T-cell (primary cell): ENCODE measurements around the gene OR4B1. TPM values are rescaled to one million over a fixed set of nuclear protein-coding genes. Genes with fewer than 3 reads are reported as not detected.
A peak's percentile ranks its signal among the peaks of the same experiment; 100 is the strongest.
"Not testable (repeated sequence)": the region's sequence is repeated elsewhere in the genome, so short reads cannot be mapped to it uniquely, and the experiment has no call there.

Experiments
- ATAC-seq, 4 experiments: fragments of 200-7000 bp in 3 of 4; fragments of 150-1000 bp in 1 of 4; cut with Tn5 transposase; replicated peaks in 1 of 4; 1 replicate in 3 of 4; 2 replicates in 1 of 4; pipeline ENCODE4 v1.10.0; 2021; ENCODE audit warnings: moderate library complexity in 3 of 4, mild to moderate bottlenecking in 2 of 4, moderate number of reproducible peaks in 1 of 4
- CTCF ChIA-PET, 2 donors: fragments of 300-600 bp; sonication (Branson Sonifier 250); formaldehyde crosslinking; loops; one replicate each; lab custom pipeline; 2022; ENCODE audit warnings: antibody characterized with exemption in 2 of 2; lab: Charles Lee
- POLR2A ChIA-PET, 2 donors: fragments of 300-600 bp; sonication (Branson Sonifier 250); formaldehyde crosslinking; loops; one replicate each; lab custom pipeline; 2022; ENCODE audit warnings: antibody characterized with exemption in 2 of 2; lab: Charles Lee
- DNase-seq, 35 experiments: peaks; one replicate each; pipeline versions ENCODE4 v3.0.0 to v3.0.0-alpha.2; 2013 to 2023
- H3K27ac ChIP-seq: one replicate; pipeline ENCODE4 v1.5.1; 2013; ENCODE audit warnings: low read length
- H3K27me3 ChIP-seq, 2 experiments: replicated peaks in 1 of 2; 1 replicate in 1 of 2; 2 replicates in 1 of 2; pipeline versions ENCODE4 v1.6.1 to v1.7.0; 2013; ENCODE audit warnings: low read length in 1 of 2, mixed read lengths in 1 of 2; ENCODE audit not compliant: control insufficient read depth in 2 of 2, insufficient read depth in 2 of 2; ENCODE audit errors: extremely low read depth in 1 of 2
- H3K36me3 ChIP-seq, 2 donors: 1 replicate in 1 of 2; 2 replicates in 1 of 2; pipeline versions ENCODE4 v1.6.1 to v1.7.0; 2013; ENCODE audit warnings: low read length in 1 of 2; ENCODE audit not compliant: control insufficient read depth in 2 of 2, insufficient read depth in 1 of 2; ENCODE audit errors: extremely low read depth in 1 of 2
- H3K4me1 ChIP-seq, 2 experiments: 1 replicate in 1 of 2; 2 replicates in 1 of 2; pipeline versions ENCODE4 v1.6.1 to v1.7.0; 2013; ENCODE audit warnings: low read length in 2 of 2, mixed read lengths in 1 of 2; ENCODE audit not compliant: insufficient read depth in 2 of 2, control insufficient read depth in 1 of 2; ENCODE audit errors: extremely low read depth in 1 of 2
- H3K4me3 ChIP-seq, 2 donors: 1 replicate in 1 of 2; 2 replicates in 1 of 2; pipeline versions ENCODE4 v1.5.1 to v1.7.0; 2013; ENCODE audit warnings: mild to moderate bottlenecking in 2 of 2, low read length in 1 of 2, moderate library complexity in 1 of 2; ENCODE audit not compliant: control insufficient read depth in 1 of 2; ENCODE audit errors: extremely low read depth in 1 of 2
- H3K9me3 ChIP-seq: 2 replicates; pipeline ENCODE4 v1.7.0; 2013
- H3K27ac Mint-ChIP-seq, 2 donors: one replicate each; pipeline ENCODE4 v1.8.0; 2020 to 2021; ENCODE audit warnings: mild to moderate bottlenecking in 2 of 2, mixed read lengths in 2 of 2
- H3K27me3 Mint-ChIP-seq, 2 donors: one replicate each; pipeline ENCODE4 v1.8.0; 2021 to 2022; ENCODE audit warnings: mixed read lengths in 2 of 2
- H3K36me3 Mint-ChIP-seq: one replicate; pipeline ENCODE4 v1.8.0; 2021; ENCODE audit warnings: mixed read lengths
- H3K4me1 Mint-ChIP-seq, 3 donors: one replicate each; pipeline ENCODE4 v1.8.0; 2020 to 2022; ENCODE audit warnings: mixed read lengths in 3 of 3, mild to moderate bottlenecking in 1 of 3
- H3K4me3 Mint-ChIP-seq, 3 donors: one replicate each; pipeline ENCODE4 v1.8.0; 2020 to 2022; ENCODE audit warnings: mild to moderate bottlenecking in 3 of 3, mixed read lengths in 3 of 3, moderate library complexity in 3 of 3
- H3K9me3 Mint-ChIP-seq, 3 donors: one replicate each; pipeline ENCODE4 v1.8.0; 2020 to 2022; ENCODE audit warnings: mixed read lengths in 3 of 3
- WGBS: methylation state at CpG from one replicate; pipeline ENCODE4 v1.1.5; 2013; ENCODE audit warnings: missing lambda C conversion rate; ENCODE audit not compliant: insufficient coverage; 5-methylcytosine and 5-hydroxymethylcytosine counted together
- total RNA-seq, 35 experiments: library from RNA in 6 of 35; stranded (reverse) in 6 of 35; fragments of 120-200 nt in 1 of 35; gene quantifications; one replicate each; pipeline versions ENCODE4 v1.2.1 to v1.2.4 and lab custom pipeline; 2013 to 2026

OR4B1 gene
- total RNA-seq, 5 donors from 2014 or later (not counting 1 experiment from before 2014, with no cell fraction given), result not detected

- peak; percentile 10 to 73 (median 47) for DNase-seq
- Histone ChIP-seq H3K4me3 (no peak overlapping the region), H3K27ac (no peak overlapping the region), H3K36me3 (peaks cover 0 to 7% of the 10 kb centered on the region in 2 donors), H3K4me1 (peaks cover 0 to 17% of the 10 kb centered on the region in 2 experiments), H3K9me3 (no peaks in the 10 kb centered on the region), H3K27me3 (no peaks in the 10 kb centered on the region)
- ChIA-PET CTCF (interaction anchor here (0.6 to 1.0 kb wide), 4 partner anchors 24 to 1822 kb away, joined by 3 to 6 read pairs (median 3); no protein-coding TSS in a partner anchor), POLR2A (no interaction called here)
- Mint-ChIP-seq H3K27ac (peak overlapping the region in 1 of 2 donors; percentile 25), H3K27me3 (no peaks in the 10 kb centered on the region), H3K9me3 (no peaks in the 10 kb centered on the region), H3K4me3 (no peak overlapping the region), H3K36me3 (peaks cover 9% of the 10 kb centered on the region), H3K4me1 (peaks cover 27 to 50% (median 28%) of the 10 kb centered on the region in 3 donors)
- WGBS, result 46% methylated on average over 8 of the region's 14 CpGs
- ATAC-seq, result peak; percentile 51 to 75 (median 64)
Measured at GRCh38 chr11:48172818-48173609, 43.6 kb upstream of the OR4B1 start.

GRCh38 chr11:48177661-48178060, 38.9 kb upstream of the OR4B1 start:
- ChIA-PET CTCF (no interaction called here), POLR2A (no interaction called here)
- 90% methylated on average over 2 of the region's 4 CpGs for WGBS
- no peaks in the 10 kb centered on the region for H3K27me3 Mint-ChIP-seq
- no peak overlapping the region for H3K4me3 Mint-ChIP-seq
- Histone ChIP-seq H3K36me3 (no peaks in the 10 kb centered on the region), H3K9me3 (no peaks in the 10 kb centered on the region), H3K4me3 (no peak overlapping the region), H3K4me1 (peaks cover 0 to 10% of the 10 kb centered on the region in 2 experiments), H3K27ac (no peak overlapping the region), H3K27me3 (no peaks in the 10 kb centered on the region)
- DNase-seq (no peak), ATAC-seq (no peak)
- no peak overlapping the region for H3K27ac Mint-ChIP-seq
- H3K4me1 Mint-ChIP-seq, result peaks cover 2 to 20% (median 11%) of the 10 kb centered on the region in 3 donors
- H3K9me3 Mint-ChIP-seq, result no peaks in the 10 kb centered on the region
- H3K36me3 Mint-ChIP-seq, result no peaks in the 10 kb centered on the region

- Mint-ChIP-seq H3K27me3 (no peaks in the 10 kb centered on the region), H3K4me1 (peaks cover 0 to 3% (median under 1%) of the 10 kb centered on the region in 3 donors), H3K9me3 (no peaks in the 10 kb centered on the region), H3K4me3 (no peak overlapping the region), H3K36me3 (no peaks in the 10 kb centered on the region), H3K27ac (no peak overlapping the region)
- ATAC-seq, result no peak
- POLR2A ChIA-PET, result no interaction called here
- no peaks in the 10 kb centered on the region for H3K9me3 ChIP-seq
- H3K27ac ChIP-seq, result no peak overlapping the region
- H3K4me3 ChIP-seq, result no peak overlapping the region
- H3K4me1 ChIP-seq, result no peaks in the 10 kb centered on the region
- DNase-seq, result no peak
- H3K36me3 ChIP-seq, result no peaks in the 10 kb centered on the region
- no peaks in the 10 kb centered on the region for H3K27me3 ChIP-seq
- CTCF ChIA-PET, result no interaction called here
- WGBS, result 73% methylated on average over 6 of the region's 6 CpGs
Measured at GRCh38 chr11:48180627-48181026, 36.0 kb upstream of the OR4B1 start.

GRCh38 chr11:48182860-48183526, 33.6 kb upstream of the OR4B1 start:
- Mint-ChIP-seq H3K27me3 (no peaks in the 10 kb centered on the region), H3K27ac (no peak overlapping the region), H3K4me1 (no peaks in the 10 kb centered on the region), H3K4me3 (no peak overlapping the region), H3K9me3 (no peaks in the 10 kb centered on the region), H3K36me3 (no peaks in the 10 kb centered on the region)
- no peak for DNase-seq
- Histone ChIP-seq H3K4me1 (no peaks in the 10 kb centered on the region), H3K27ac (no peak overlapping the region), H3K4me3 (no peak overlapping the region), H3K36me3 (no peaks in the 10 kb centered on the region), H3K9me3 (no peaks in the 10 kb centered on the region), H3K27me3 (no peaks in the 10 kb centered on the region)
- 79% methylated on average over 4 of the region's 4 CpGs for WGBS
- POLR2A ChIA-PET, result no interaction called here
- ATAC-seq, result no peak
- CTCF ChIA-PET, result no interaction called here

GRCh38 chr11:48184452-48184851, 32.2 kb upstream of the OR4B1 start:
- no peak overlapping the region for H3K27ac Mint-ChIP-seq
- no peak overlapping the region for H3K27ac ChIP-seq
- H3K4me3 ChIP-seq, result no peak overlapping the region
- no peaks in the 10 kb centered on the region for H3K4me1 ChIP-seq
- no peaks in the 10 kb centered on the region for H3K36me3 ChIP-seq
- CTCF ChIA-PET, result interaction anchor here in 1 of 2 donors (0.7 kb wide), 1 partner anchor 192 kb away, joined by 3 read pairs; no protein-coding TSS in a partner anchor
- peaks cover 9% of the 10 kb centered on the region for H3K36me3 Mint-ChIP-seq
- H3K27me3 ChIP-seq, result no peaks in the 10 kb centered on the region
- peaks cover 0 to 8% (median 4%) of the 10 kb centered on the region in 3 donors for H3K9me3 Mint-ChIP-seq
- ATAC-seq, result no peak
- POLR2A ChIA-PET, result no interaction called here
- no peak for DNase-seq
- H3K9me3 ChIP-seq, result no peaks in the 10 kb centered on the region
- H3K4me1 Mint-ChIP-seq, result peaks cover 0 to 5% (median 3%) of the 10 kb centered on the region in 3 donors
- no peaks in the 10 kb centered on the region for H3K27me3 Mint-ChIP-seq
- H3K4me3 Mint-ChIP-seq, result no peak overlapping the region

GRCh38 chr11:48190906-48191654, 25.5 kb upstream of the OR4B1 start:
- H3K27ac ChIP-seq, result not testable (repeated sequence)
- peak in 2 of 4 experiments; percentile 24 to 49 for ATAC-seq

More at GRCh38 chr11:48190906-48191654, 25.5 kb upstream of the OR4B1 start:
- H3K27me3 ChIP-seq, H3K4me1 ChIP-seq, POLR2A ChIA-PET, H3K4me3 ChIP-seq, H3K9me3 ChIP-seq, CTCF ChIA-PET, H3K36me3 ChIP-seq, H3K27me3 Mint-ChIP-seq: not testable (repeated sequence)
- H3K9me3 Mint-ChIP-seq, result peaks cover 7 to 38% (median 18%) of the 10 kb centered on the region in 3 donors
- peak in 29 of 35 experiments; percentile 9 to 63 (median 34) for DNase-seq
- H3K4me3 Mint-ChIP-seq, result peak overlapping the region in 2 of 3 donors; percentile 69 to 72
- peak overlapping the region in 1 of 2 donors; percentile 98 for H3K27ac Mint-ChIP-seq
- peaks cover 0 to 32% (median 26%) of the 10 kb centered on the region in 3 donors for H3K4me1 Mint-ChIP-seq
- 46% methylated on average over 7 of the region's 10 CpGs for WGBS
- peaks cover 24% of the 10 kb centered on the region for H3K36me3 Mint-ChIP-seq
